Naive thymus-derived CD4-positive, alpha-beta T cell (primary cell): ENCODE data around the gene METTL5. TPM values are rescaled to one million over a fixed set of nuclear protein-coding genes. Genes with fewer than 3 reads are reported as not detected.

Experiments
- ATAC-seq: fragments of 150-1000 bp; cut with Tn5 transposase; 2 replicates; pipeline ENCODE4 v1.10.0; 2021; ENCODE audit warnings: mild to moderate bottlenecking, moderate library complexity
- CTCF ChIA-PET: fragments of 350-600 bp; sonication (Branson Sonifier 250); formaldehyde crosslinking; loops from one replicate; lab custom pipeline; 2021; ENCODE audit warnings: antibody characterized with exemption; lab: Charles Lee
- POLR2A ChIA-PET: fragments of 350-600 bp; sonication (Branson Sonifier 250); formaldehyde crosslinking; loops from one replicate; lab custom pipeline; 2021; ENCODE audit warnings: antibody characterized with exemption, inconsistent platforms; lab: Charles Lee
- DNase-seq, 9 donors: peaks; one replicate each; pipeline versions ENCODE4 v3.0.0 to v3.0.0-alpha.2; 2020 to 2022; ENCODE audit warnings: mixed read lengths in 1 of 9
- H3K27ac ChIP-seq: one replicate; pipeline ENCODE4 v1.7.0; 2013; ENCODE audit warnings: mild to moderate bottlenecking, low read depth, low read length, moderate library complexity
- H3K27me3 ChIP-seq, 2 donors: one replicate each; pipeline ENCODE4 v1.7.0; 2013; ENCODE audit warnings: low read length in 2 of 2, mild to moderate bottlenecking in 2 of 2, moderate library complexity in 2 of 2; ENCODE audit not compliant: control insufficient read depth in 2 of 2, insufficient read depth in 2 of 2
- H3K36me3 ChIP-seq, 3 experiments: 1 replicate in 2 of 3; 2 replicates in 1 of 3; pipeline ENCODE4 v1.7.0; 2013; ENCODE audit warnings: low read length in 3 of 3, mild to moderate bottlenecking in 3 of 3, moderate library complexity in 1 of 3; ENCODE audit not compliant: insufficient read depth in 3 of 3, control insufficient read depth in 2 of 3
- H3K4me1 ChIP-seq, 2 donors: one replicate each; pipeline ENCODE4 v1.7.0; 2013; ENCODE audit warnings: low read length in 2 of 2, mild to moderate bottlenecking in 2 of 2, moderate library complexity in 1 of 2; ENCODE audit not compliant: control insufficient read depth in 2 of 2, insufficient read depth in 2 of 2
- H3K4me3 ChIP-seq: 2 replicates; pipeline ENCODE4 v1.7.0; 2013; ENCODE audit warnings: mild to moderate bottlenecking, low read length
- H3K9me3 ChIP-seq, 3 experiments: 1 replicate in 2 of 3; 2 replicates in 1 of 3; pipeline ENCODE4 v1.7.0; 2013; ENCODE audit warnings: low read length in 3 of 3; ENCODE audit not compliant: control insufficient read depth in 2 of 3
- H3K27ac Mint-ChIP-seq, 9 donors: one replicate each; pipeline ENCODE4 v1.8.0; 2020 to 2022; ENCODE audit warnings: mixed read lengths in 9 of 9, mild to moderate bottlenecking in 8 of 9, moderate library complexity in 5 of 9, inconsistent platforms in 2 of 9
- H3K27me3 Mint-ChIP-seq, 5 donors: one replicate each; pipeline ENCODE4 v1.8.0; 2021 to 2022; ENCODE audit warnings: mixed read lengths in 5 of 5, mild to moderate bottlenecking in 1 of 5
- H3K36me3 Mint-ChIP-seq, 5 donors: one replicate each; pipeline ENCODE4 v1.8.0; 2020 to 2022; ENCODE audit warnings: mixed read lengths in 5 of 5, mild to moderate bottlenecking in 3 of 5, inconsistent platforms in 1 of 5
- H3K4me1 Mint-ChIP-seq, 7 donors: one replicate each; pipeline ENCODE4 v1.8.0; 2020 to 2022; ENCODE audit warnings: mixed read lengths in 7 of 7, mild to moderate bottlenecking in 3 of 7, inconsistent platforms in 1 of 7
- H3K4me3 Mint-ChIP-seq, 10 donors: one replicate each; pipeline ENCODE4 v1.8.0; 2020 to 2022; ENCODE audit warnings: mild to moderate bottlenecking in 10 of 10, mixed read lengths in 10 of 10, moderate library complexity in 6 of 10, inconsistent platforms in 2 of 10
- H3K9me3 Mint-ChIP-seq, 11 donors: one replicate each; pipeline ENCODE4 v1.8.0; 2020 to 2022; ENCODE audit warnings: mixed read lengths in 11 of 11, mild to moderate bottlenecking in 4 of 11, inconsistent platforms in 1 of 11, moderate library complexity in 1 of 11
- intact Hi-C, 2 donors: fragments of 100-400 bp; cut with micrococcal nuclease; formaldehyde crosslinking; loops; one replicate each; pipeline ENCODE4 v1.15.1; 2023
- polyA plus RNA-seq, 2 donors: library from polyadenylated mRNA; unstranded; fragments of 300-500 nt; fragmentation: Illumina TruSeq; gene quantifications; one replicate each; pipeline ENCODE4 v1.2.3, GENCODE V29; 2021
- total RNA-seq, 6 experiments: library from RNA in 5 of 6; stranded (reverse) in 5 of 6; gene quantifications; 1 replicate in 5 of 6; 2 replicates in 1 of 6; pipeline ENCODE4 v1.2.3 and lab custom pipeline; 2021 to 2026

METTL5 gene
- total and polyA plus RNA-seq, 7 experiments from 2014 or later = 21.1 to 149 (median 46.4) TPM

DNA sequence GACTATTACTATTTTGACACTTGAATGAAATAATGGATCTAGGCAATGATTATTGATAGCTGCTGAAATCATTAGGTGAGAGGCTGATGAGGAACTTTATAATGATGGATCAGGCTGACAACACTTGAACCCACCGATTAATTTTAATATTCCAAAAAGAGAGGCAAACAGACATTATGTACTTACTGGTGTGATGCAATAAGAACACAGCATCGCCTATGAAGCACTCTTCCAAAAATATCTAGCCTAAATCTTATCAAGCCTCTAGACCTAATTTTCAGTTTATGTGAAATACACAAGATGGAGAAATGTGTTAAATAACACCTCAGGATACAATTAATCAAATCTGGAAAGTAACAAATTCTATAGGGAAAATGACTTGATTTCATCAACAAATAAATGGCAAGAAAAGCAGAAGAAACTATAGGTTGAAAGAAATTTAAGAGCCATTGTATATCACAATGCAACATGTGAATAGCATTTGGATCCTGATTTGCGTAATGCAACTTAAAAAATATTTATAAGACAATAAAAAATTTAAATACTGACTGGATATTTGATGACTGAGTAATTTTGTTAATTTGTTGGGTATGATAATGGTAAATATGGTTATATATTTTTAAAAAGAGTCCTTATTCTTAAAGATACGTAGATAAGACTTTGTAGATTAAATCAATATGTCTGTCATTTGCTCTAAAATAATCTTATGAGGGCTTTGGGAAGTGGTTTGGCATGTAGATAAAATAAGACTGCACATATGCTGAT is 43.3 kb downstream of the METTL5 start:
- Histone ChIP-seq H3K27me3 (no peaks in the 10 kb centered on the region), H3K27ac (no peak overlapping the region), H3K4me3 (no peak overlapping the region), H3K9me3 (no peaks in the 10 kb centered on the region), H3K4me1 (no peaks in the 10 kb centered on the region), H3K36me3 (no peaks in the 10 kb centered on the region)
- ChIA-PET POLR2A (no interaction called here), CTCF (interaction anchor here (0.7 kb wide), 1 partner anchor 10 kb away, joined by 3 read pairs; no protein-coding TSS in a partner anchor)
- no peaks in the 10 kb centered on the region for H3K36me3 Mint-ChIP-seq
- H3K4me1 Mint-ChIP-seq = peaks cover 0 to 6% (median 0%) of the 10 kb centered on the region in 7 donors
- peaks cover 0 to 15% (median 6%) of the 10 kb centered on the region in 5 donors for H3K27me3 Mint-ChIP-seq
- ATAC-seq (no peak), DNase-seq (no peak)
- H3K9me3 Mint-ChIP-seq = peaks cover 0 to 1% (median 0%) of the 10 kb centered on the region in 11 donors
- intact Hi-C loops = no loop called here
- H3K27ac Mint-ChIP-seq = no peak overlapping the region
- no peak overlapping the region for H3K4me3 Mint-ChIP-seq

DNA sequence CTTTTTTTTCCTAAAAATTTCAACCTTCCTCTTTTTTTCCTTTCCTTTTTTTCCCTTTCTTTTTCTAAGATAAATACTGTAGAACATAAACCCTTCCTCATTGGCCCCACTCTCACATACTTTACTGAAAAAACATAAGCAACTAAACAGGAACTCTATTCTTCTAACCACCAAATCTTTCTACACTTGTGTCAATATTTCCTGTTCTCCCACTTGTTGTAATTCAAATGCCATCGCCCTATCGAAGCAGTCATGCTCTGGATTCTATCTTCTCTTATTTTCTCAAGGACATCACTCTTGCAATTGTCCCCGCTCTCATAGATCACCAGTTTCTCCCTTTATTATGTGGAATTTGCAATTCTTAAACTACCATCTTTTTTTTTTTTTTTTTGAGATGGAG is 46.3 kb downstream of the METTL5 start:
- Mint-ChIP-seq H3K4me1 (peaks cover 0 to 6% (median 0%) of the 10 kb centered on the region in 7 donors), H3K27ac (peak overlapping the region in 1 of 9 donors; percentile 27), H3K36me3 (no peaks in the 10 kb centered on the region), H3K4me3 (no peak overlapping the region), H3K9me3 (peaks cover 0 to 3% (median 0%) of the 10 kb centered on the region in 11 donors), H3K27me3 (peaks cover 0 to 10% (median 6%) of the 10 kb centered on the region in 5 donors)
- intact Hi-C loops = no loop called here
- Histone ChIP-seq H3K27ac (no peak overlapping the region), H3K4me1 (no peaks in the 10 kb centered on the region), H3K27me3 (no peaks in the 10 kb centered on the region), H3K36me3 (no peaks in the 10 kb centered on the region), H3K4me3 (no peak overlapping the region), H3K9me3 (no peaks in the 10 kb centered on the region)
- ChIA-PET CTCF (no interaction called here), POLR2A (no interaction called here)
- ATAC-seq (no peak), DNase-seq (no peak)

DNA sequence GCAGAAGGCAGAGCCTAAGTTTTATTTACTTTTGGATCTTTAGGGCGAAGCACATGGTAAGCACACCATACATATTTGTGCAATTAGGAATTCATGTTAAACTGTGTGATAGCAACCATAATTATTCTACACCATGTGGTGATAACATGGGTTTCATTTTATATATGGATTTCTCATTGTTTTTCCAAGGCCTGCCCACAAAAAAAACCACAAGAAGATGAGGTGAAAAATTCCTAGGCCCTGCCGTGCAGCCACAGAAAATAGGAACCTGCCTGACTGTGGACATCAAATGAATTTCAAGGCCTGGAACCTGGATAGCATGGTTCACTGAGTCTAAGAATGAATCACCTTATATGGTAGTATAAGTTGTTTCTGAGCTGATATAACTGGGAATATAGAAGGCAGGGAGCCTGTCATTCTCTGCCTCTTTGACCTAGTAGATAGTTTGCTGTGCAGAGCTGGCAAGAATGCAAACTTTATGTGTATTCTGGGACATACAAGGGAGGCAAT is 48.4 kb downstream of the METTL5 start:
- Histone ChIP-seq H3K9me3 (no peaks in the 10 kb centered on the region), H3K36me3 (no peaks in the 10 kb centered on the region), H3K4me3 (no peak overlapping the region), H3K27ac (no peak overlapping the region), H3K27me3 (no peaks in the 10 kb centered on the region), H3K4me1 (no peaks in the 10 kb centered on the region)
- ChIA-PET POLR2A (no interaction called here), CTCF (no interaction called here)
- ATAC-seq (no peak), DNase-seq (no peak)
- Mint-ChIP-seq H3K4me3 (no peak overlapping the region), H3K4me1 (peaks cover 0 to 6% (median 0%) of the 10 kb centered on the region in 7 donors), H3K9me3 (peaks cover 0 to 3% (median 0%) of the 10 kb centered on the region in 11 donors), H3K27me3 (peaks cover 0 to 4% (median 0%) of the 10 kb centered on the region in 5 donors), H3K27ac (no peak overlapping the region), H3K36me3 (no peaks in the 10 kb centered on the region)
- intact Hi-C loops = no loop called here

DNA sequence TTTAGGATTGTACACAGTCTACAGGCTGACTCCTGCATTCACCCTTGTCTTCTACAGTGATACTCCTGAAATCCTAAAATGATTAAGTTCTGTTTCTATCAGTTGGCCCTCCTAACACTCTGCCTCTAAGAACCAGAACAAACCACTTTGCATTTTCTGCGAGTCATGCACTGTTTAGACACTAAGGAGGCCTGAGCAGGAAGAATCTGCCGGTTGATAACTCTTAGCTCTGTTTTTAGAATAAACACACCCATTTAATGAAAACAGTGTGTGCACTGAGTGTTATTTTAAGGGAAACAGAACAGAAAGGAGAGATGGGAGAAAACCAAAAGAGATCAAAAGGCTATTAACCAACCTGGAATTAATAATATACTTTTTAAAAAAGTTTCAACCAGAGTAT is 48.9 kb downstream of the METTL5 start:
- Mint-ChIP-seq H3K36me3 (no peaks in the 10 kb centered on the region), H3K9me3 (peaks cover 0 to 3% (median 0%) of the 10 kb centered on the region in 11 donors), H3K27me3 (no peaks in the 10 kb centered on the region), H3K4me3 (no peak overlapping the region), H3K27ac (no peak overlapping the region), H3K4me1 (peaks cover 0 to 6% (median 0%) of the 10 kb centered on the region in 7 donors)
- no peaks in the 10 kb centered on the region for H3K4me1 ChIP-seq
- intact Hi-C loops = no loop called here
- no peak for DNase-seq
- no peak overlapping the region for H3K4me3 ChIP-seq
- no peaks in the 10 kb centered on the region for H3K36me3 ChIP-seq
- no peaks in the 10 kb centered on the region for H3K27me3 ChIP-seq
- ATAC-seq = no peak
- POLR2A ChIA-PET = no interaction called here
- H3K9me3 ChIP-seq = no peaks in the 10 kb centered on the region
- CTCF ChIA-PET = no interaction called here
- H3K27ac ChIP-seq = no peak overlapping the region

- H3K9me3 Mint-ChIP-seq = peaks cover 0 to 3% (median 0%) of the 10 kb centered on the region in 11 donors
- no peak overlapping the region for H3K27ac ChIP-seq
- H3K4me1 ChIP-seq = no peaks in the 10 kb centered on the region
- intact Hi-C loops = no loop called here
- no peaks in the 10 kb centered on the region for H3K27me3 ChIP-seq
- no peak overlapping the region for H3K27ac Mint-ChIP-seq
- no peaks in the 10 kb centered on the region for H3K9me3 ChIP-seq
- peaks cover 0 to 6% (median 0%) of the 10 kb centered on the region in 7 donors for H3K4me1 Mint-ChIP-seq
- H3K4me3 ChIP-seq = no peak overlapping the region
- H3K27me3 Mint-ChIP-seq = no peaks in the 10 kb centered on the region
- ChIA-PET CTCF (interaction anchor here (0.6 kb wide), 1 partner anchor 102 kb away, joined by 3 read pairs; no protein-coding TSS in a partner anchor), POLR2A (no interaction called here)
- H3K4me3 Mint-ChIP-seq = no peak overlapping the region
- ATAC-seq (no peak), DNase-seq (no peak)
- H3K36me3 ChIP-seq = no peaks in the 10 kb centered on the region
- no peaks in the 10 kb centered on the region for H3K36me3 Mint-ChIP-seq
These were observed 49.4 kb downstream of the METTL5 start for GRCh38 chr2:169775354-169775753.

- Histone ChIP-seq H3K4me1 (no peaks in the 10 kb centered on the region), H3K9me3 (no peaks in the 10 kb centered on the region), H3K27ac (no peak overlapping the region), H3K36me3 (no peaks in the 10 kb centered on the region), H3K4me3 (no peak overlapping the region), H3K27me3 (peaks cover 0 to 13% of the 10 kb centered on the region in 2 donors)
- Mint-ChIP-seq H3K27ac (no peak overlapping the region), H3K36me3 (no peaks in the 10 kb centered on the region), H3K9me3 (peaks cover 0 to 2% (median 0%) of the 10 kb centered on the region in 11 donors), H3K4me3 (no peak overlapping the region), H3K27me3 (peaks cover 2 to 13% (median 10%) of the 10 kb centered on the region in 5 donors), H3K4me1 (peaks cover 0 to 7% (median 6%) of the 10 kb centered on the region in 7 donors)
- ChIA-PET POLR2A (no interaction called here), CTCF (no interaction called here)
- DNase-seq (no peak), ATAC-seq (no peak)
- intact Hi-C loops = no loop called here
These were observed 52.1 kb downstream of the METTL5 start for GRCh38 chr2:169772651-169773050.
